Activated CD8-positive, alpha-beta memory T cell treated with anti-CD3 and anti-CD28 coated beads for 36 hours (primary cell): ENCODE data around the gene PPFIA1. TPM values are rescaled to one million over a fixed set of nuclear protein-coding genes. Genes with fewer than 3 reads are reported as not detected.
"Not testable (repeated sequence)": the region's sequence is repeated elsewhere in the genome, so short reads cannot be mapped to it uniquely, and the experiment has no call there.

Experiments
- CTCF ChIA-PET: fragments of 350-600 bp; sonication (Branson Sonifier 250); formaldehyde crosslinking; loops from one replicate; lab custom pipeline; 2021; ENCODE audit warnings: antibody characterized with exemption; lab: Charles Lee
- POLR2A ChIA-PET: fragments of 350-600 bp; sonication (Branson Sonifier 250); formaldehyde crosslinking; loops from one replicate; lab custom pipeline; 2021; ENCODE audit warnings: antibody characterized with exemption; lab: Charles Lee
- total RNA-seq, 2 experiments: library from RNA; stranded (reverse); gene quantifications; one replicate each; pipeline ENCODE4 v1.2.3, GENCODE V29; 2021

PPFIA1 gene
- total RNA-seq, 2 experiments from 2014 or later: 41.8 to 44.7 TPM

DNA sequence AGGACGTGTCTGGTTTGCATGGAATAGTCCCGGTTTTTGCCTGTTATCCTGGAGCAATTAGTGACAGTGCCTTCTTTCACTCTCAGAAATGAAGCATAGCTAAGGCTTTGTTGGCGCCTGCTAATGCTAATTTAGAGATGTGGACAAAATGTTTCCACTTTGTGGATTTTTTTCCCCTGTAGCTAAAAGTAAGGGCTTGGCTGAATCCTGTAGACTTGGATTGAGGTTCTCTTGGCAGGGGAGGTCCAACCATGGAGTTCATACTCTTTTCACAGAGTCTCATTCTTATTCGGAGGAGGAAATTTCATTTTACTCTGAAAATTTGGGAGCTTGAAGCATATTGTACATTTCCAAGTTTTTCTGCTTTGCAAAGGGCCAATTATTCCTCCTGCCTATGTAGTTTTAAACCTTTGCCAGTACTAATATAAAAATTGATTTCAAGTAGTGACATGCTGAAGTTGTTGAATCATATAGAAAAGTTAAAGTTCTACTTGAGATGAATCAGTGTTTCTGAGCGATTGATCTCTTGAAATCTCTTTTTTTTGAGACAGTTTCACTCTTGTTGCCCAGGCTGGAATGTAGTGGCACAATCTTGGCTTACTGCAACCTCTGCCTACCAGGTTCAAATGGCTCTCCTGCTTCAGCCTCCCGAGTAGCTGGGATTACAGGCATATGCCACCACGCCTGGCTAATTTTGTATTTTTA lies 20.0 kb downstream of the PPFIA1 start:
- POLR2A ChIA-PET: no interaction called here
- CTCF ChIA-PET: no interaction called here

DNA sequence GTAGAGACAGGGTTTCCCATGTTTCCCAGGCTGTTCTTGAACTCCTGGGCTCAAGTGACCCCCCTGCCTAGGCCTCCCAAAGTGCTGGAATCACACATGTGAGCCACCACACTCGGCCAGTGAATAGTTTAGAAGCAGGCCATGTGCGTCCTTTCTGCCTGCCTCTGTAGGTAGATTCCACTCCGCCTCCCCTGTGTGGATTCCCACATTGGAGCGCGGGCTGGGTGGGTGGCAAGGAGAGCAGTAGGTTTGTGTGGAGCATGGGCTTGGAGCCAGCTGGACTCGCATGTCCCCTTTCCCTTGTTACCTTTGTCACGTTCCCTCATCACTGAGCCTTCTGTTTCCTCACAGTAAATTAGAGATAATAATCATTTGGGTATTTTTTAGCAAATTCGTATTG lies 21.7 kb downstream of the PPFIA1 start:
- ChIA-PET CTCF (no interaction called here), POLR2A (no interaction called here)

DNA sequence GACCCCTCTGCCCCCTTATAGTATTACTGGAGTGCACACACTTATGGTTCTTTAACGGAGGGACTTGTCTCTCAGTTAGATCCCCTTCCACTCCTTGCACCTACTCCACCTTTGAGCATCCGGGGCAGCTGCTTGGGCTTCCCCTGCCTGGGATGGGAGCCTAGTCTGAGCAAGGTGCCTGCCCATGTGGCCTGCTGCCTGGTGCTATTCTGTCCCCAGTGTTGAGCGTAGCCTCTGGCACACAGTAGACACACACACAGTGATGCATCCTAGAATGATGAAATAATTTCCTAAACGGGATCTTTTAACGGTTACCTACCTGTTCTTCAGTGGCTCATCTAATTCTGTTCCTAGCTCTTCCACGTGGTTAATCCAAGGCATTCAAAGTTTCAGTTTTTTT lies 22.4 kb downstream of the PPFIA1 start:
- POLR2A ChIA-PET: no interaction called here
- CTCF ChIA-PET: interaction anchor here (0.6 kb wide), 1 partner anchor 10 kb away, joined by 3 read pairs; no protein-coding TSS in a partner anchor

DNA sequence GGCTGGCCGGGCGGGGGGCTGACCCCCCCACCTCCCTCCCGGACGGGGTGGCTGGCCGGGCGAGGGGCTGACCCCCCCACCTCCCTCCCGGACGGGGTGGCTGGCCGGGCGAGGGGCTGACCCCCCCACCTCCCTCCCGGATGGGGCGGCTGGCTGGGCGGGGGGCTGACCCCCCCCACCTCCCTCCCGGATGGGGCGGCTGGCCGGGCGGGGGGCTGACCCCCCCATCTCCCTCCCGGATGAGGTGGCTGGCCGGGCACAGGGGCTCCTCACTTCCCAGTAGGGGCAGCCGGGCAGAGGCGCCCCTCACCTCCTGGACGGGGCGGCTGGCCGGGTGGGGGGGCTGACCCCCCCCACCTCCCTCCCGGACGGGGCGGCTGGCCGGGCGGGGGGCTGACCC lies 24.7 kb downstream of the PPFIA1 start:
- CTCF ChIA-PET, POLR2A ChIA-PET: not testable (repeated sequence)

DNA sequence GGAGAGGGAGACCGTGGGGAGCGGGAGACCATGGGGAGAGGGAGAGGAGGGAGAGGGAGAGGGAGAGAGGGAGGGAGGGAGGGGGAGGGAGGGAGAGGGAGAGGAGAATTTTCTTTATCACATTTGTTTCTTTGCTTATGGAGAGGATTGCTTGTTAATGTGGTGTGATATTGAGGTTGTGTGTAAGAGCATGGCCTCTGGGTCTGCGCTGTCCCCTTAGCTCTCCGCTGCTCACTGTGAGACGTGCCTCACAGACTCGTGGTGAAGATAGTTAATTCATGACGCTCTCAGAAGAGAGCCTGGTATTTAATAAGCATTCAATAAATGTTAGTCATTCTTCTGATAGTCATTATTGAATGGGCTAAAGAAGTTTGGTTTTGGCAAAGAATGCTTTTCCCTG lies 26.2 kb downstream of the PPFIA1 start:
- POLR2A ChIA-PET: no interaction called here
- CTCF ChIA-PET: no interaction called here

DNA sequence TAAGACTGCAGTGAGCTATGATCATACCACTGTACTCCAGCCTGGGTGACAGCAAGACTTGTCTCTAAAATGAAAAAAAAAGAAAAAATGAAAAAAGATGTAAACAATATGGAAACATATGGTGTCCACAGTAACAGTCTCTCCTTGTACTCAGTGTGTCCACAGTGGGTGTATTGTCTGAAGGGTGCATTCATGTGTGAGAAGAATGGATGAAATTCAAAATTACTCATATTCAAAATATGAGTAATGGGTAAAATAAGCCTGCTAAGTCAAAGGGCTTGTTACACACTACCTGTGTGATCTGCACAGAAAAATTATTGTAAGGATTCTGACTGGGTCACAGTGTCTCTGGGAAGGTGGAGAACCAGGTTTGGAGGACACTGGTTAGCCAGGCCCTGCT lies 26.9 kb downstream of the PPFIA1 start:
- ChIA-PET CTCF (no interaction called here), POLR2A (no interaction called here)

DNA sequence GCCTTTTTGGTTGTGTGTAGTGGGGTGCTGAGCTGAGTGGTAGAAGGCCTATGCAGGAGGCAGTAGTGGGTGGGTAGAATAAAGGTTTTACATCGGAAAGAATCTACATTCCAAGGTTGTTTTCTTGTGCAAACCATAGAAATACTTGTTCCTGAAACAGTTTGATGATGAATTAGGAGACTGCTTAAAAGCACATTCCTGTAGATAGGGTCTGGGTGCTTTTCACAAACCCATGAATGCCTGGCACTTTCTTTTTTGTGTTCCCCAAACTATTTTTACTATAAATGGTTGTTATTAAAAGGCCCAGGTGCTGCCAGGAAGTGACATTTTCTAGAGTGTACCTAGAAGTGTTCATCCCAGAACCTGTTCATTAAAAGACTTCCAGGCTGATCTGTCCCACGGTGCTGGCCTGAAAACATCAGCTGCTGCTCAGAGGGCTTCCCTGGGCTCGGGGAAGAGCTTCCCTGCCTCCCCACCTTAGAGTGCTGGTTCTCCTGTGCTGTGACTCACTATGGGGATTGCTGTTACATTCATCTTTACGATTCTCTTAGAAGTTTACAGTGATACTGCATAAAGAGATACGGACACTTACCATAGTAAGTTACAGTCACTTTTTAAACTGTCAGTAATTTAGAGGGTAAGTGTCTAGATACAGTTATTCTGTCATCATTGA lies 27.9 kb downstream of the PPFIA1 start:
- CTCF ChIA-PET: no interaction called here
- POLR2A ChIA-PET: no interaction called here

DNA sequence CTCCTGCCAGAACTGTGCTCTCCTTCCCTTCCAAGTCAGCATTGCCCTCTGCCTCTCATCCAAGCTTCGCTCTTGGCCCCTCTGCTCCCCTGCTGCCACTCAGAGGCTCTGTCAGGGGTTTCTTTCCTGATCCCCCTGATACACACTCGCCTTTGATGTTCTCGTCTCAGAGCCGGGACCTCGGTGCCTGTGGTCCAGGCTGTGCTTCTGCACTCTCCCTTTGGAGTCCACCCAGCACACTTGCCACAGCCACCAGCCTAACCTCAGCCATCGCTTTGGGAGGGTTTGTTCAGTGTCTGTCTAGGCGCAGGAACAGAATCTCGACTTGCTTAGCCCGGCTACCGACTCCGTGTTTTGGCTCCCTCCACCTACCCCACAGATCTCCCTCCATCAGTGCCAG lies 29.1 kb downstream of the PPFIA1 start:
- CTCF ChIA-PET: no interaction called here

DNA sequence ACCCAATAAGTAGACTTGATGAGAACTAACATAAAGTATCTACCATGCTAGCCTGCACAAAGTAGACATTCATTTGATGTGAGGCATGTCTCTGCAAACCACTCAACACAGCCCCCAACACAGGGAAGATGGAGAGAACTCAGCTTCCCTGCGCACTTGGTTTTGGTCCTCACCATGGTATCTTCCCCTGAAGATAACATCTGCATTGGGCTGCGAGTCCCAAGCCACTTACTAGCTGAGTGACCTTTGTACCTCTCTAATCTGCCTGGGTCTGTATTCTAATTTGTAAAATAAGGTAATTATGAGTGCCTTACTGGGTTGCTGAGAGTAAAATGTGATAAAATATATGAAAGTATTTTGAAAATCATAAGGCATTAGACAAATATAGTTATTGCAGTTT lies 30.7 kb downstream of the PPFIA1 start:
- POLR2A ChIA-PET: no interaction called here
- CTCF ChIA-PET: no interaction called here

More for the DNA sequence above, 29.1 kb downstream of the PPFIA1 start:
- POLR2A ChIA-PET: no interaction called here

DNA sequence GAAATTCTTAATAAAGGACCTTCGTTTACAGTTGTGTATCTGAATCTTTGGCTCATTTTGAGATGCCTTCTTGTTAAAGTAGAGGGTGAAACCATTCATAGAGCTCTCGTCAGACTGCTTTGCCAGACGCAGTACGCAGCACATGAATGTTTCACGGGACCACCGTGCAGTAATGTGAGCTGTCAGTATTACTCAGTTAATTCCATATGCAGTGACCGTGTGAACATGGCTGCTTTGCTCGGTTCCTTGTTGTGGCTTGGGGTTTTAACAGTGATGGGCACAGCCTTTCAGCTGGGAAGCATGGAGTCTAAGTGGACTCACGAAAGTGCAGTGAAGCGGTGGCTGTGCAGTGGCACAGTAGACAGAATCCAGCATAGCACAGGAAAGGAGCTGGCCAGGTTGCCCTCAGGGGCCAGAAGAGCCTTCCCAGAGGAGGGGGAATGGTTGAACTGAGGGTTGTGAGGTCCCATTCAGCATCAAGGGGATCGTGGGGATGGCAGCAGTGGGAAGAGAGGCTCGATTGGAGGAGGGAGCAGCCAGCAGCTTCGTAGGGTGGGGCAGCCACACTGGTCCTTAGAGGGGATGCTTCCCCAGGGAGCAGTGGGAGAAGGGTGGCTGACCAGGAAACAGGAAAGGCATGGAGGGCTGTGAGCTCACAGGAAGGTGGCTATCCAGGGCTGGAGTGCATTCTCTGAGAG lies 31.4 kb downstream of the PPFIA1 start:
- ChIA-PET CTCF (interaction anchor here (0.7 kb wide), 1 partner anchor 9 kb away, joined by 3 read pairs; no protein-coding TSS in a partner anchor), POLR2A (no interaction called here)

DNA sequence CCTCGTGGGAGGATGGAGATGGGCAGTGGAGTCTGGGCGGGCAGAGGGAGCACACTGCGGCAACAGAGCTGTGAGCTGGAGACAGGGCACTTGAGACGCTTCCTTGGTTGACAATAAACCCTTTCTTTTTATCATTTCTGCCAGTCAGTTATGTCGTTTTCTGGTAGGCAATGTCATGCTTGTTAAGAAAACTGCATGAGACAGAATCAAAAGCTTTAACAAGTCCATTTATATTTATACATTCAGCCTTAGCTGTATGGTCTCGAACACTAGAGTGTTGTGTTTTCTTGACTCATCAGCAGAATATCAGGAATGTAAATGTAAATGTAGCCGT lies 31.9 kb downstream of the PPFIA1 start:
- ChIA-PET POLR2A (no interaction called here), CTCF (interaction anchor here (0.7 kb wide), 2 partner anchors 10 to 68 kb away, joined by 3 to 5 read pairs; no protein-coding TSS in a partner anchor)

DNA sequence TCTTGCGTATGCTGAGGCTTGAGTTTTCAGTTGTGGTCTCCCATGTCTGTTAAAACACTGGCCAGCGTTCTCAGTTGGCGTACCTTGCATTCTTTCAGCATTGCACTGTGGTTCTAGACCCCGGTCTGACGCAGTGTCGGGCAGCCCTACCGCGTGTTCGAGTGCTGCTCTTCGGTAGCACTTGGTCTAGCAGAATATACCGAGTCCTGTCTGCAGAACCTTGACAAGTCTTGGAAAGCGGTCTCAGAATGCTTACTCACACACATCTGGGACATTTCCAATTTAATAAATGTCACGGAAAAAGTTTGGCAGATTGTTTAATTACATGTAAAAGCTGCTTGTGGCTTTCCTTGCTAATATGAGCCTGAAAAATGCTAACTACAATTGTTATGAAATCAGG lies 32.6 kb downstream of the PPFIA1 start:
- POLR2A ChIA-PET: no interaction called here
- CTCF ChIA-PET: interaction anchor here (0.7 kb wide), 1 partner anchor 68 kb away, joined by 5 read pairs; no protein-coding TSS in a partner anchor

DNA sequence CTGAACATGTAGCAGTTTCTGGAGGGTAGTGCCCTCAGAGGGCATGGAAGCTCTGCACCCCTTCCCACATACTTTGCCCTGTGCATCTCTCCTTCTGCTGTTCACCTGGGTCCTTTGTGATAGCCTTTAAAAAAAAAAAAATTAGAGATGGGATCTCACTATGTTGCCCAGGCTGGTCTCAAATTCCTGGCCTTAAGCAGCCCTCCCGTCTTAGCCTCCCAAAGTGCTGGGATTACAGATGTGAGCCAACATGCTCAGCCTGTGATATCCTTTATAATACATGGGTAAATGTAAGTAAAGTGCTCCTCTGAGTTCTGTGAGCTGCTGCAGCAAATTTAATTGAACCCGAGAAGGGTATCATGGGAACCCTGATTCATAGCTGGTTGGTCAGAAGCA lies 33.7 kb downstream of the PPFIA1 start:
- ChIA-PET CTCF (no interaction called here), POLR2A (no interaction called here)

DNA sequence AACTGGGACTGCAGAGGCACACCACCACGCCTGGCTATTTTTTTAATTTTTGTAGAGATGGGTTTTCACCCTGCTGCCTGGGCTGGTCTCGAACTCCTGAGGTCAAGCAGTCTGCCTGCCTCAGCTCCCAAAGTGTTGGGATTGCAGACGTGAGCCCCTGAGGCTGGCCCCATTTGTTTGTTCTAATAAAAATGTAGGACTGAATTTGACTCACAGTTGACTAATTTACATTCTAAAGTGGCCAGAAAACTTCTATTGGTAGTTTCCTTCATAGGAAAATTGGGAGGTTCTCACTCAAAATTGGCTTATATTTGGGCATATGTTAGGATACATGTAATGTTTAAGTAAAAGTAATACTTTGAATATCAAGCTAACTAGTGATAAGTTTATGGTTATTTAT lies 35.0 kb downstream of the PPFIA1 start:
- ChIA-PET POLR2A (no interaction called here), CTCF (no interaction called here)

DNA sequence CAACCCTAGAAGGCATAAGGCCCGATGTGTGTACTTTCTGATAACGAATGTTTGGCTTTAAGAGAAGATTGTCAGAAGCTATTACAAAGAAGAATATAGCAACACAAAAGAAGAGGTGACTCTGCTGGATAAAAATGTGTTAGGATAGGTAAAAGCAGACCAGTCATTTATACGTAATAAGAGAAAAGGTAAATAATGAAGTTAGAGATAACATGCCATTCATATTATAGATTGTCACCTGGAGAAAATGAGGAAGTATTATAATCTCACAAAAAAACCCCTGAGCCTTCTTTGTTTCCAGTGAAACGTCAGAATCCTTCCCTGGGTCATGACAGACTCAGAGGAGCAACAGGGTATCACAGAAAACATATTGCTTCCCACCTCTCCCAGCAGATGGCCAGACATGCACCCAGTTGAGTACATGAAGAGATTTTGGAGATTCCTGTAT lies 36.1 kb downstream of the PPFIA1 start:
- CTCF ChIA-PET: no interaction called here

DNA sequence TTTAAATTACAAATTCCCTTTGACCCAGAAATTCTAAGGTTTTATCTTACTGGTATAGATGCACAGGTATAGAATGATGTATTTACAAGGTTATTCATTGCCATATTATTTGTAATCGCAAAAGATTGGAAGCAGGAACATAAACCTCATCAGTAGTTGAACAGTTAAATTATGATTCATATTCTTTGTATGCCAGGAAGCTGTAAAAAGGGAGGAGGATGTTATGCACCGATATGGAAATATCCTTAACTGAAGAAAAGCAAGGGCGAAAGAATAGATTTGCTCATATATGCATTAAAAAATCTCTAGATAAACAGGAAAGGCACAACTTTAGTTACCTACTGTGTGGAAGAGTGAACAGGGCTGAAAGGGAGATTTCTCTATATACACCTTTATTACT lies 36.7 kb downstream of the PPFIA1 start:
- CTCF ChIA-PET: no interaction called here

More for the DNA sequence above, 36.1 kb downstream of the PPFIA1 start:
- POLR2A ChIA-PET: no interaction called here

DNA sequence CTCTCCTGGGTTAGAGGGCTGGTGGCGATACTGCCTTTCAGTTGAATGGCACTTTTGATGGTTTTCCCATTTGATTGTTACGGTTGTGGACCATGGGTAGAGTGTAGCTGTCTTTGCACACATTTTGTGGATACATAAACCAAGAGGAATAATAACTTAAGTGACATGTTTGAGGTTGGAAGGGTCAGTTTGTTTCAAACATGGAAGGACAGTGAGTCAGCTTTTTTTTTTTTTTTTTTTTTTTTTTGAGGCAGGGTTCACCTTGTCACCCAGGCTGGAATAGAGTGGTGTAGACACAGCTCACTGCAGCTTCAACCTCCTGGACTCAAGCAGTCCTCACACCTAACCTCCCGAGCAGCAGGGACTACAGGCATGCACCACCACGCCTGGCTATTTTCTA lies 41.1 kb downstream of the PPFIA1 start:
- CTCF ChIA-PET: interaction anchor here (0.6 kb wide), 1 partner anchor 431 kb away, joined by 4 read pairs; no protein-coding TSS in a partner anchor
- POLR2A ChIA-PET: no interaction called here

More for the DNA sequence above, 36.7 kb downstream of the PPFIA1 start:
- POLR2A ChIA-PET: no interaction called here

DNA sequence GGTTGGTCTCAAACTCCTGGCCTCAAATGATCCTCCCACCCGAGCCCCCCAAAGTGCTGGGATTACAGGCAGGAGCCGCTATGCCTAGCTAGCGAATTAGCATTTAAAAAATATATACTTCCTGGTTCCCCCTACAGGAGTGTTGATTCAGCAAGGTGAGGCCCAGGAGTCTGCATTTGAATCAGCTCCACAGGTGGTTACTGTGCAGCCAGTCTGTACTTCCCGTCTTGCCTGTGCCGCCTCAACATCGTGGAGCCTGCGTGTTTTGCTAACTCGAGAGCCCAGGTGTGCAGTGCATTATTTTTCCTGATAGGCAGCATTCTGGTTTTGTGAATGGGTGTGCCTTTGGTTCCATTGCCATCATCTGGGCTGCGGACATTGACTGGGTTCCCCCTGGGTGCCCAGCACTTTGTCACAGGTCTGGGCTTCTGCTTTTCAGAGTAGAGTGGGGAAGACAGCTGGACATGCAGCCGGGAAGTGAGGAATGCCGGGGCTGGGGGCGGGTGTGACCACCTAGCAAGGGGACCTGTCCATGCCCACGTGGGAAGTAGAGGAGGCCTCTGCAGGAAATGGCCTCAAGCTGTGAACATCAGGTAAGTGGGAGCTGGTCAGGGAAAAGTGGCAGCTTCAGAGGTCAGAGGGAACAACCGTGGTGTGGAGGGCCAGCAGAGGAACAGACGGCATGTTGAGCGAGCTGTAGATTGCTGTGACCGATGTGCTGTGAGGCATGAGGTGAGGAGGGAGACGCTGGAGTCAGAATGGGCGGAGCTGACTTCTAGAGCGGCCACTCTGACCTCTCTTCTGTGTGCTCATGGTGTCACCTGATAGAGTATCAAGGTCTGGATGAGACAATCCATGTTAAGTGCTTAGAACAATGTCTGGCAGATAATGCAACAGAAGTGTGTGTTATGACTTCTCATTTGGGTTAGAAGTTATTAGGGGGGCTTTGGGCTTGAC lies 42.2 kb downstream of the PPFIA1 start:
- CTCF ChIA-PET: no interaction called here
- POLR2A ChIA-PET: no interaction called here

DNA sequence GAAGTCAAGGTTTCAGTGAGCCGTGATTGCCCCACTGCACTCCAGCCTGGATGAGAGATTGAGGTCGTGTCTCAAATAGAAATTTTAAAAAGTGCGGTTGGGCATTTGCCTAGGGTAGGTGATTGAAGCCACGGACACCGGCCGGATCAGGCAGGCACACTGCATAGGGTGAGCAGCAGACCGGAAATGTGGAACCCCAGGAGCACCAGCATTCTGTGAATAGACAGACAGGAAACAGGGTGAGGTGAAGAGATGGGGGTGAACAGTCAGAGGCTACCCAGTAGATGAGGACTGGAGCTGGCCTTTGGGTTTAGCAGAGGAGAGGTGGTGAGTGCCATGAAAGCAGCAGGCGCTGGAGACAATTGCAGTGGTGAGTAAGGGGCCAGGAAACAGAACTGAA lies 43.5 kb downstream of the PPFIA1 start:
- ChIA-PET POLR2A (no interaction called here), CTCF (no interaction called here)
